Esophagus squamous epithelium (tissue), 4 donors: Measurements from ENCODE around the gene MSMP.

Experiments used
- CTCF ChIP-seq, 6 experiments: fragments of 450-650 bp in 4 of 6; fragments of 200-600 bp in 2 of 6; sonication (generic) in 2 of 6; IDR thresholded peaks; one replicate each; pipeline ENCODE4 v1.5.1; 2016 to 2019; ENCODE audit warnings: antibody characterized with exemption in 6 of 6, mild to moderate bottlenecking in 4 of 6, moderate library complexity in 4 of 6
- POLR2A ChIP-seq, 4 donors: fragments of 450-650 bp; IDR thresholded peaks; one replicate each; pipeline ENCODE4 v1.6.1; 2017; ENCODE audit warnings: antibody characterized with exemption in 4 of 4, mild to moderate bottlenecking in 4 of 4, moderate library complexity in 3 of 4

DNA sequence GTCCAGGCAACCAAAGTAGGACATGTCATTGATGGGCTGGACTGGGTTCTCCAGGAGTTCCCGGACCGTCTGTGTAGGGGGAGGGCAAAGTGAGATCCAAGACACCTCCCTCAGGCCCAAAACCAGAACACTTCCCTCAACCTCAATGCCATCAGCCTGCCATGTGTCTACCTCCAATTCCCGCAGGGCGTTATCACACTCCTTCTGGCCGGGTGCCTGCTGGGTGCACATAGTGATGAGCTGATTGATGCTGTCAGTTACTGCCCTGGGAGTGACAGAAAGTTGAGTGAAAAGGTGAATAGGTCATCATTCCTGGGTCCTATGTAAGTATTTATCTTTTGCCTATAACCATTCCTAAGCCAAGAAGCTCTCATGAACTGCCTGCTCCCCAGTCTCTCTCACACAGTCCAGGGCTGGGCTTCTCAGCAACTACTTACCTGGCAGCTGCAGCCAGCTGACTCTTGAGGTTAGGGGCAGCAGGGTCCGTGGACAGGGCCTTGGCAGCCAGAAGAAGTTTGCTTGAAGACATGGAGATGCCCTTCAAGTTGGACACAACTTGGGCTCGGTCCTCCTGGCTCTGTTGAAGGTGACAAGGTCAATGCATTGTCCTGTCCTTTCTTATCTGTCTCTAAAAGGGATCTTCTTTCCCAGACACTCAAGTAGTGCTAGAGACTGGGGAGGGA is 43.1 kb downstream of the MSMP start:
- no peak for TF ChIP-seq CTCF (IDR thresholded peaks at IDR 0.05)
- TF ChIP-seq POLR2A (IDR thresholded peaks at IDR 0.05): no peak
